Fibroblast of lung (primary cell): ENCODE measurements around the gene DNHD1. TPM values are rescaled to one million over a fixed set of nuclear protein-coding genes. Genes with fewer than 3 reads are reported as not detected.

Source experiments
- DNase-seq, 2 donors: peaks; one replicate each; pipeline versions ENCODE4 v3.0.0 to v3.0.0-alpha.2; 2010; ENCODE audit warnings: low read depth in 2 of 2
- H2AFZ ChIP-seq: 2 replicates; pipeline ENCODE4 v1.5.1; 2012; ENCODE audit warnings: low read length, control low read depth, inconsistent platforms
- H3K27ac ChIP-seq: 2 replicates; pipeline ENCODE4 v1.5.1; 2011; ENCODE audit warnings: low read length, control low read depth; ENCODE audit not compliant: insufficient read depth
- H3K27me3 ChIP-seq: 2 replicates; pipeline ENCODE4 v1.5.1; 2011; ENCODE audit warnings: mild to moderate bottlenecking, low read length; ENCODE audit not compliant: control insufficient read depth, insufficient read depth
- H3K36me3 ChIP-seq: 2 replicates; pipeline ENCODE4 v1.5.1; 2011; ENCODE audit warnings: low read length; ENCODE audit not compliant: control insufficient read depth, insufficient read depth
- H3K4me1 ChIP-seq: 2 replicates; pipeline ENCODE4 v1.5.1; 2011; ENCODE audit warnings: low read length; ENCODE audit not compliant: control insufficient read depth, insufficient read depth; ENCODE audit errors: extremely low read depth
- H3K4me2 ChIP-seq: 2 replicates; pipeline ENCODE4 v1.5.1; 2011; ENCODE audit warnings: low read length, control low read depth; ENCODE audit not compliant: insufficient read depth; ENCODE audit errors: extremely low read depth
- H3K4me3 ChIP-seq, 4 experiments: fragments of 200-600 bp in 1 of 4; sonication (generic) in 1 of 4; replicated peaks in 1 of 4; 2 replicates each; pipeline ENCODE4 v1.5.1; 2011 to 2016; ENCODE audit warnings: low read length in 4 of 4, low read depth in 3 of 4, mild to moderate bottlenecking in 3 of 4, control low read depth in 2 of 4, inconsistent platforms in 1 of 4, mixed read lengths in 1 of 4; ENCODE audit not compliant: insufficient read depth in 1 of 4; ENCODE audit errors: control extremely low read depth in 1 of 4
- H3K79me2 ChIP-seq: 2 replicates; pipeline ENCODE4 v1.5.1; 2012; ENCODE audit warnings: mild to moderate bottlenecking, low read length, inconsistent platforms; ENCODE audit not compliant: control insufficient read depth, insufficient read depth
- H3K9ac ChIP-seq: 2 replicates; pipeline ENCODE4 v1.5.1; 2011; ENCODE audit warnings: mild to moderate bottlenecking, low read length, control low read depth; ENCODE audit not compliant: insufficient read depth
- H3K9me3 ChIP-seq: 2 replicates; pipeline ENCODE4 v1.5.1; 2012; ENCODE audit warnings: low read depth, low read length; ENCODE audit not compliant: control insufficient read depth, insufficient read depth
- H4K20me1 ChIP-seq: 2 replicates; pipeline ENCODE4 v1.5.1; 2011; ENCODE audit warnings: low read length; ENCODE audit not compliant: control insufficient read depth, insufficient read depth; ENCODE audit errors: extremely low read depth
- CTCF ChIP-seq, 2 donors: IDR thresholded peaks in 1 of 2; conservative IDR thresholded peaks in 1 of 2; 1 replicate in 1 of 2; 2 replicates in 1 of 2; pipeline ENCODE4 v1.5.1; 2011 to 2012; ENCODE audit warnings: low read length in 2 of 2, control low read depth in 1 of 2, inconsistent platforms in 1 of 2, low read depth in 1 of 2, mild to moderate bottlenecking in 1 of 2
- EZH2 ChIP-seq: IDR thresholded peaks from 2 replicates; pipeline ENCODE4 v1.5.1; 2012; ENCODE audit warnings: low read length, control low read depth, mild to moderate bottlenecking; ENCODE audit errors: missing control alignments
- polyA plus RNA-seq, 2 donors: library from polyadenylated mRNA; depleted of rRNA in 1 of 2; stranded (reverse) in 1 of 2; unstranded in 1 of 2; fragments of >200 nt; gene quantifications; 2 replicates each; pipeline ENCODE4 v1.2.1, GENCODE V29; 2011 to 2012; ENCODE audit warnings: missing spikeins in 1 of 2
- total RNA-seq: library from RNA; depleted of rRNA; stranded (reverse); fragments of >200 nt; gene quantifications from 2 replicates; pipeline ENCODE4 v1.2.1, GENCODE V29; 2014

Gene DNHD1
- total and polyA plus RNA-seq, 2 donors (not counting 1 experiment from before 2014, with no cell fraction given) = 2.2 to 14.7 TPM

- no peaks in the 10 kb centered on the region for H3K27me3 ChIP-seq
- no peaks in the 10 kb centered on the region for H3K9me3 ChIP-seq
- TF ChIP-seq CTCF (conservative IDR thresholded peaks at IDR 0.05 in 1 of 2, IDR thresholded peaks at IDR 0.05 in 1 of 2; ENCODE audit: low read depth in 1 of 2, low read length in 2 of 2) (no peak), EZH2 (no peak)
- H3K27ac ChIP-seq = peak overlapping the region; percentile 37
- H4K20me1 ChIP-seq = no peaks in the 10 kb centered on the region
- H3K4me1 ChIP-seq = peaks cover 22% of the 10 kb centered on the region
- H2AFZ ChIP-seq = no peak overlapping the region
- peak overlapping the region; percentile 49 for H3K4me2 ChIP-seq
- peaks cover 85% of the 10 kb centered on the region for H3K79me2 ChIP-seq
- no peak overlapping the region for H3K9ac ChIP-seq
- peak overlapping the region in 2 of 4 experiments; percentile 24 to 33 for H3K4me3 ChIP-seq
- peak in 1 of 2 donors; percentile 65 for DNase-seq
- peaks cover 27% of the 10 kb centered on the region for H3K36me3 ChIP-seq
These were observed 110.2 kb downstream of the DNHD1 start for GRCh38 chr11:6607190-6607795.

GRCh38 chr11:6608011-6608410 lies 110.9 kb downstream of the DNHD1 start:
- H3K4me2 ChIP-seq = no peak overlapping the region
- no peaks in the 10 kb centered on the region for H3K27me3 ChIP-seq
- TF ChIP-seq CTCF (conservative IDR thresholded peaks at IDR 0.05 in 1 of 2, IDR thresholded peaks at IDR 0.05 in 1 of 2; ENCODE audit: low read depth in 1 of 2, low read length in 2 of 2) = no peak
- TF ChIP-seq EZH2 = no peak
- H2AFZ ChIP-seq = no peak overlapping the region
- no peak for DNase-seq
- peak overlapping the region; percentile 31 for H3K27ac ChIP-seq
- H3K79me2 ChIP-seq = peaks cover 77% of the 10 kb centered on the region
- H3K9me3 ChIP-seq = no peaks in the 10 kb centered on the region
- peaks cover 26% of the 10 kb centered on the region for H3K4me1 ChIP-seq
- no peak overlapping the region for H3K4me3 ChIP-seq
- no peaks in the 10 kb centered on the region for H4K20me1 ChIP-seq
- peaks cover 27% of the 10 kb centered on the region for H3K36me3 ChIP-seq
- no peak overlapping the region for H3K9ac ChIP-seq

GRCh38 chr11:6608726-6609501 lies 111.8 kb downstream of the DNHD1 start:
- Histone ChIP-seq H3K79me2 (peaks cover 70% of the 10 kb centered on the region), H3K4me2 (no peak overlapping the region), H3K36me3 (peaks cover 27% of the 10 kb centered on the region), H3K4me3 (no peak overlapping the region), H4K20me1 (no peaks in the 10 kb centered on the region), H3K9me3 (no peaks in the 10 kb centered on the region), H3K27me3 (no peaks in the 10 kb centered on the region), H3K4me1 (peaks cover 28% of the 10 kb centered on the region), H2AFZ (no peak overlapping the region), H3K27ac (no peak overlapping the region), H3K9ac (no peak overlapping the region)
- peak in 1 of 2 donors; percentile 50 for DNase-seq
- TF ChIP-seq EZH2 (no peak), CTCF (conservative IDR thresholded peaks at IDR 0.05 in 1 of 2, IDR thresholded peaks at IDR 0.05 in 1 of 2; ENCODE audit: low read depth in 1 of 2, low read length in 2 of 2) (no peak)
